ENCODE results near the gene MTNR1A.
"Not testable (repeated sequence)": the region's sequence is repeated elsewhere in the genome, so short reads cannot be mapped to it uniquely, and the experiment has no call there.

MTNR1A gene

DNA sequence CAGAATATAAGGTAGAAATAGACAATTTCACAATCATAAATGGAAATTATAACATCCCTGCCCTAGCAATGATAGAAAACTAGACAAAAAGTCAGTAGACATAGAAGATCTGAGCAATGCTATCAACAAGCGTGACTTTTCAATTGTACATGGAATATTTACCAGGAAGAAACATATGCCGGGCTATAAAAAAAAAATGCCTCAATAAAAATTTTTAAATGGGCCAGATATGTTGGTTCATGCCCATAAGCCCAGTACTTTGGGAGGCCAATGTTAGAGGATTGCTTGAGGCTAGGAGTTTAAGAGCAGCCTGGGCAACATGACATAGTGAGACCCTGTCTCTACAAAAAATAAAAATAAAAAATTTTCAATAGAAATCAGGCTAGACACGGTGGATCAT is 5.3 kb upstream of the MTNR1A start:
- DNase-seq, result no peak

- DNase-seq, result peak; percentile 9
Observed at GRCh38 chr4:186557486-186557885, 2.1 kb upstream of the MTNR1A start.

DNA sequence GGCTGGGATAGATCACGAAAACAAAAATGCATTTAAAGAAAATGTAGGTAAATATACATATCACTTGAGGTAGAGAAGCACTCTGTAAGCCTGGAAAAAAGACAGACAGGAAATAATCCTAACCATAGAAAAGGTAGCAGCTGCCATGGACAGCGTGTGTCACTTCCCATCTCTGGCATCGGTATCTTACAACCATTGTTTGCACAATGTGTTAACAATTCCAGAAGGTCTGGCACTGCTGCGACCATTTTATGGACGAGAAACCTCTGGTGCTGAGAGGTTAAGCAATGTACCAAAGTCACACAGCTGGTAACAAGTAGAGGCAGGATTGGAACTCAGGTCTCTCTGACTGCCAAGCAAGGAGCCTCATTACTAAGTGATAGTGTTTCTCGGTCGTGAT is 1.7 kb upstream of the MTNR1A start:
- no peak for DNase-seq

- peak; percentile 37 for DNase-seq
Observed at GRCh38 chr4:186554539-186554913, 841 bp downstream of the MTNR1A start.

GRCh38 chr4:186553717-186554116 is 1.6 kb downstream of the MTNR1A start:
- DNase-seq, result no peak

DNA sequence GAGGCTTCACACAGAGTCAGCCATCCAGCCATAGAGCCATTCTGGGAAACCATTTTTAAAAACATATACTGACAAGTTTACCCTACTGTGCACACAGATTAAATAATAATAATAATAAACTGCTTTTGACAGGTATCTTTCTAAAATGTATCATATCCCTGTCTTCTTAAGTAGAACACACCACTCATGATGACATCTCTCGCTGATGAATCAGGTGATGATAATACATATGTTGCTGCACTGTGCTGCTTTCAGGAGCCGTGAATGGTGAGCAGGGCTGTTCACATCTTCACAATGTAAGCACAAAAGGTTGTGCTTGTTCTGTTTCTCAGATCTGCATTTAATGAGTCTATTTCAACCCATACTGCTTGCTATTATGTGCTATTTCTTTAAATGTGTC is 3.5 kb downstream of the MTNR1A start:
- DNase-seq, result no peak

DNA sequence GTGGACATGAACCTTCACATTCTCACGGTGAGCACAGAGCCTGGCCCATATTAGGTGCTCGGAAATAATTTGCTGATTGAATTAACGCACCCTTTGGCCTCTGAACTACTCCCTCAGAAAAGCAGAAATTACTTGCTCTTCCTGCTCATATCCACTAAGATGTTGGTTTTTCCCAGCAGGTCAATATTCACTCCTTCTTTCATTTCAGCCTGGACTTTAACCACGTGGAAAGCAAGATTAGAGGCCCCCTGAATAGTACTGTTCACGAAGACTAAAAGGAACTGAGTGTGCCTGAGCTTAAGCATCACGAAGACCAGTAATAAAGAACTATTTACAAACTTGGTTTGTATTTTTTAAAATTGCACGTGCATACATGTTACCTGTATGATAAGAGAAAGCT is 9.9 kb downstream of the MTNR1A start:
- DNase-seq, result no peak

GRCh38 chr4:186543206-186543605 is 12.2 kb downstream of the MTNR1A start:
- no peak for DNase-seq

- DNase-seq, result no peak
Observed at GRCh38 chr4:186541801-186542200, 13.6 kb downstream of the MTNR1A start.

DNA sequence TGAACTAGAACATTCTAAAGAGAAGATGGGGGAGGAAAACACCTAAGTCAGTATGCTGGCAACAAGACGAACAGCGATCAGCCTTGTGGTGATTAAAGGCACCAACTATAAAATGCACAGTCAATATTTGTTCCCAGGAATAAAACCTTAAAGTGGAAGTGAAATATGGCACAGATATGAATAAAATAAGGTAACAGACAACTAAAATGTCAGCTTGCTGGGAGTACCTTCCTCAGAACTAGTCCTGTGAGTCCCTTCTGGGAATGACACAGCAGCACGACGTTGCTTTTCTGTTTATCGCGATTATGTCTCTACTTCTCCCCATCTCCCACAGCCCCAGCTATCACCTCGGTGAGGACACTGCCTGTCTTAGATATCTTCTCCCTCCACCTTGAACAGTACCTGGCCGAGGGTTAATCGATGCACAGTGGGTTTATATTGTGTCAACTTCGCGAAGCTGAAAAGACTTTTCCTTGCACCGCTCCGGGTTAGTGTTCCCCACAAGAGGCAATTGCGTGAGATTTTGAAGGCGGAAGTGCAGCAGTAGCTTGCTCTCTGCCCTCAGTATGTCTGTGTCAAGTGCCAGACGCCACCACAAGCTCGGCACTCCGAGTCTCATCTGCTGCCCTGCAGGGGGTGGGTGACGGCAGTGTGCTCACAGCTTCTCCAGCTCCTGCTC is 17.4 kb downstream of the MTNR1A start:
- no peak for DNase-seq

DNA sequence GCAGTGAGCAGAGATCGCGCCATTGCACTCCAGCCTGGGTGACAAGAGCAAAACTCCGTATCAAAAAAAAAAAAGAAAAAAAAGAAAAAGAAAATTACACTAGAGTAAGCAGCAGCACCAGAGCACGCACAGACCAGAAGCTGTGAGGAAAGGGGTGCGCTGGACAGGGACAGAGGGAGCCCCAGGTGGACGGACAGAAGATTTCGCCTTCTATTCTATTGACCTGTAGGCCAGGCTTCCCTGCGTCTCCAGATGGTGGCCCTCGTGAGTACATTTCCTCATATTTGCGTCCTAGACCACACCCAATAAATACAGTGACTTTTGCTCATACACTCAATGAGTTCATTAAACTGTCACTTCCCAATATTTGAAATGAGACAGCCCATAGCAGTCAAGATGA is 19.1 kb downstream of the MTNR1A start:
- DNase-seq, result no peak

DNA sequence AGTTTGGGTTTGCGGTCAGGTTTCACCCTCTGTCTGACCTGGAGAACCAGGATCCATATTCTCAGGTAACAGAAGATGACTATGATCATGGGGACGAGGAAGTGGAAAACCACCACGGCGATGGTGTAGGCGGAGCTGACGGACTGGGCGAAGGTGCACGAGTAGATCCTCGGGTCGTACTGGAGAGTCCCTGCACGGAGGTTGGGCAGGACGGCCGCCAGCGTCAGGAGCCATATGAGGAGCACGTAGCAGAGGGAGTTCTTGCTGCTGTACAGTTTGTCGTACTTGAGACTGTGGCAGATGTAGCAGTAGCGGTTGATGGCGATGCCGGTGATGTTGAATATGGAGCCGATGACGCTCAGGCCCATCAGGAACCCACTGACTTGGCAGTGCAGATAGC is 21.3 kb downstream of the MTNR1A start:
- DNase-seq, result no peak

- not testable (repeated sequence) for DNase-seq
Observed at GRCh38 chr4:186523927-186524326, 31.4 kb downstream of the MTNR1A start.

DNA sequence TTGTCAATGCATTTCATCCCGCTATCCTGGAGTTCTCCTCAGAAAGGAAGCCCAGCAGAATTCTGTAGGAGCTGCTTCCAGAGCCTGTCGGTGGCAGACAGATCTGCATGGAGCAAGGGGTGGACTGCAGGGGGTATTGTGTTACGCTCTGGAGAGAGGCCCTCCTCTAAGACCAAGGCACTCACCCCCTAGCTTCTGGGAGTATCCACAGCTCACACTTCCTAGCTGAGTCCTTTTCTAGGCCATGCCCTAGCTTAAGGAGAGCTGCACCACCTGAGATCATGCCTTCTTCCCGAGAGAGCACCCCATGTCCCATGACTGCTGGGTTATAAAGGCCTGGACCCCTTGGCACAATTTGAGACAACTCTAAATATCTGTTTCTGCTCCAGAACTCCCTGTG is 39.1 kb downstream of the MTNR1A start:
- no peak for DNase-seq

GRCh38 chr4:186514271-186514950 is 41.0 kb downstream of the MTNR1A start:
- no peak for DNase-seq

- DNase-seq, result not testable (repeated sequence)
Observed at GRCh38 chr4:186504771-186505170, 50.6 kb downstream of the MTNR1A start.

GRCh38 chr4:186502231-186502630 is 53.1 kb downstream of the MTNR1A start:
- DNase-seq, result no peak

DNA sequence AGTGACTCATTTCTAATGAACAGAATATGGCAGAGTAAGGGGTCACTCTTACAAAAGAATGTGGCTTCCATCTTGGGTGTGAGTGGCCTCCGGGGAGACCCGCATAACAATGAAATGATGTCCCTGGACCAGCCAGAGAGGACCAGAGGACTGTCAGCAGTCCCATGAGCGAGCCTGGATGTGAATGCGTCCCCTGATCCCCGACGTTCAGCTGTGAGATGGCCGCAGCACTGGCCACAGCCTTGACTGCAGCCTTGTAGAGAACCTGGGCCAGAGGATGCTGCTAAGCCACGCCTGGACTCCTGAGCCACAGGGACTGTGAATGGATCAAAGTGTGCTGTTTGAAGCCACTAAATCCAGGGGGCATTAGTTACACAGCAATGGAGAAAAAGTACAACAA is 53.8 kb downstream of the MTNR1A start:
- no peak for DNase-seq

DNA sequence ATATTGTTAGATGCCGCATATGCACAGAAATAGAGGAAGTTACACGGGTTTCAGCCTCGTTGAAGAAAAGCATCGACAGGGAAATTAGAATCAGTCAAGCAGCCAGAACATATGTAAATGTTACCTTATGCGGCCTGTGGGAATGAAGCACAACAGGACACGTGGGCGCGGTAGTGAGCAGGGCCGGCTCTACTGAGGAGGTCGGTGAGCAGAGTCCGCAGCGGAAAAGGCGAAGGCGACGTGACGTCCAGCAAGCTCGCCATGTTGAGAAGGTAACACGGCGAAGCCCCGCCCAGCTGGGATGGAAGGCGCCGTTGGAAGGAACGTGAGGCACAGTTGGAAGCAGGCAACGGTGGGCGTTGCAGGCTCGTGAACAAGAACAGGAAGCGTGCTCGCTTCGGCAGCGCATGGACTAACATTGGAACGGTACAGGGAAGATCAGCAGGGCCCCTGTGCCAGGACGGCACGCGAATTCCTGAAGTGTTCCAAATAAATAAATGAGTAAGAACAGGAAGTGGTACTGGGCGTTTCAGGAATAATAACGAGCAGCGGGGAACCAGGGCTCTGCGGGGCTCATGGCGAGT is 54.6 kb downstream of the MTNR1A start:
- no peak for DNase-seq

DNA sequence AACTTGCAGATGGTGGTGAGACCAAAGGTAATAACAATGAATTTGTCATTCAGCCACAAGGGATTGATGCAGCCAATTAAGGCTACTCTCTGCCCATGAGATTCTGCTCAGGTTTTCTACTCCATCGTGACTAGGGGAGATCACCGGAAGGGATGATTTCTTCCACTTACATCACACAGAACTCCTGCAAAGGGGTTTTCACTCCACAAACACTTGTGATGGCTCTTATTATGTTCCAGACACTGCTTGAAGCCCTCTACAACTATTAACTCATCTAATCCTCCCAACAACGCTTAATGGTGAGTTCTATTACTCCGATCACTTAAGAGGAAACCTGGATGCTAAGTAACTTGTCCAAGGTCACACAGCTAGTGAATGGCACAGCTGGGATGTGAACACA is 55.9 kb downstream of the MTNR1A start:
- no peak for DNase-seq

DNA sequence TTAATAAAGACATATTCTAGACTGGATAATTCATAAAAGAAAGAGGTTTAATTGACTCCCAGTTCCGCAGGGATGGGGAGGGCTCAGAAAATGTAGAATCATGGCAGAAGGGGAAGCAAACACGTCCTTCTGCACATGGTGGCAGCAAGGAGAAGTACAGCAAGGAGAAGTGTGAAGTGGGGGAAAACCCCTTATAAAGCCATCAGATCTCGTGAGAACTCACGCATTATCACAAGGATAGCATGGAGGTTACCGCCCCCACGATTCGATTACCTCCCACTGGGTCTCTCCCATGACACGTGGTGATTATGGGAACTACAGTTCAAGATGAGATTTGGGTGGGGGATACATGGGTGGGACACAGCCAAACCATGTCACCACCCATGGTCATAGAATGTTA is 58.3 kb downstream of the MTNR1A start:
- no peak for DNase-seq

- no peak for DNase-seq
Observed at GRCh38 chr4:186494496-186494895, 60.9 kb downstream of the MTNR1A start.

DNA sequence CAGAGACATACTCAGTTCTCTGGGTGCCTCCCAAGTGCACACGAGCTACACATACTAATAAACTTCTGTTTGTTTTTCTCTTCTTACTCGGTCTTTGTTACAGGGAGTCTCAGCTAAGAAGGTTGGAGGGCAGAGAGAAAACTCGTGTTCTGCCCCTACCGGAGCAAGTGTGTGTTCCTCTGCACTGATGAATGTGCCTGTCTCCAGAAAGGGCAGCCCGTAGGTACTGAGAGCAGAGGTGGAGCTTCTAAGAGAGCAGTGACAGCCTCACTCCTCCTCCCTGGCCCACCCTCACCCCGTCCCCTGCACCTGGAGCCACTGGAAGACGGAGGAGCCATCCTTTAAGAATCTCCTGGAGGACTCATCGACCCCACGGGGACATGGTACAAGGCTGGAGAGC is 67.6 kb downstream of the MTNR1A start:
- DNase-seq, result no peak

- peak; percentile 4 for DNase-seq
Observed at GRCh38 chr4:186486172-186486571, 69.2 kb downstream of the MTNR1A start.
